Inferior parietal cortex (tissue), 1 donor: ENCODE results near the gene GPC3.
"Not testable (repeated sequence)": the region's sequence is repeated elsewhere in the genome, so short reads cannot be mapped to it uniquely, and the experiment has no call there.

Experiments used
- DNase-seq: peaks from one replicate; pipeline ENCODE4 v3.0.0-alpha.2; 2016; ENCODE audit errors: extremely low spot score

The GPC3 gene

GRCh38 chrX:133559909-133560308 lies 425.5 kb downstream of the GPC3 start:
- DNase-seq: no peak

GRCh38 chrX:133555782-133556458 lies 429.5 kb downstream of the GPC3 start:
- DNase-seq: no peak

GRCh38 chrX:133550665-133551485 lies 434.5 kb downstream of the GPC3 start:
- no peak for DNase-seq

- no peak for DNase-seq
Observed at GRCh38 chrX:133549295-133549933, 436.0 kb downstream of the GPC3 start.

GRCh38 chrX:133546441-133546840 lies 439.0 kb downstream of the GPC3 start:
- DNase-seq: no peak

- no peak for DNase-seq
Observed at GRCh38 chrX:133544778-133545177, 440.6 kb downstream of the GPC3 start.

GRCh38 chrX:133544115-133544514 lies 441.3 kb downstream of the GPC3 start:
- no peak for DNase-seq

- no peak for DNase-seq
Observed at GRCh38 chrX:133543654-133544053, 441.7 kb downstream of the GPC3 start.

- no peak for DNase-seq
Observed at GRCh38 chrX:133542476-133542875, 442.9 kb downstream of the GPC3 start.

GRCh38 chrX:133541021-133541420 lies 444.4 kb downstream of the GPC3 start:
- DNase-seq: no peak

GRCh38 chrX:133538148-133538547 lies 447.2 kb downstream of the GPC3 start:
- no peak for DNase-seq

- DNase-seq: no peak
Observed at GRCh38 chrX:133537142-133537541, 448.3 kb downstream of the GPC3 start.

GRCh38 chrX:133535066-133535465 lies 450.3 kb downstream of the GPC3 start:
- no peak for DNase-seq

- DNase-seq: no peak
Observed at GRCh38 chrX:133534172-133534571, 451.2 kb downstream of the GPC3 start.

- no peak for DNase-seq
Observed at GRCh38 chrX:133533249-133533648, 452.1 kb downstream of the GPC3 start.

GRCh38 chrX:133530960-133531359 lies 454.4 kb downstream of the GPC3 start:
- DNase-seq: no peak

GRCh38 chrX:133529578-133529977 lies 455.8 kb downstream of the GPC3 start:
- no peak for DNase-seq

- DNase-seq: no peak
Observed at GRCh38 chrX:133527825-133528224, 457.6 kb downstream of the GPC3 start.

- no peak for DNase-seq
Observed at GRCh38 chrX:133527415-133527814, 458.0 kb downstream of the GPC3 start.

- DNase-seq: not testable (repeated sequence)
Observed at GRCh38 chrX:133526773-133527172, 458.6 kb downstream of the GPC3 start.

GRCh38 chrX:133523526-133523925 lies 461.9 kb downstream of the GPC3 start:
- no peak for DNase-seq

GRCh38 chrX:133523081-133523487 lies 462.3 kb downstream of the GPC3 start:
- no peak for DNase-seq

- no peak for DNase-seq
Observed at GRCh38 chrX:133516686-133517085, 468.7 kb downstream of the GPC3 start.
